H9 (cell line): ENCODE data around the gene ASCL1. TPM values are rescaled to one million over a fixed set of nuclear protein-coding genes. Genes with fewer than 3 reads are reported as not detected.

Experiments used
- DNase-seq: peaks from one replicate; pipeline ENCODE4 v3.0.0-alpha.2; 2017
- H2AFZ ChIP-seq: one replicate; pipeline ENCODE4 v1.6.1; 2013; ENCODE audit warnings: mild to moderate bottlenecking, low read length, control low read depth, moderate library complexity
- H2AK5ac ChIP-seq: 2 replicates; pipeline ENCODE4 v1.6.1; 2013; ENCODE audit warnings: low read length, control low read depth, mixed read lengths; ENCODE audit not compliant: insufficient read length
- H2BK120ac ChIP-seq: one replicate; pipeline ENCODE4 v1.6.1; 2013; ENCODE audit warnings: low read depth, mild to moderate bottlenecking, low read length, control low read depth, inconsistent platforms; ENCODE audit not compliant: poor library complexity, severe bottlenecking
- H2BK12ac ChIP-seq: 2 replicates; pipeline ENCODE4 v1.6.1; 2013; ENCODE audit warnings: low read length, control low read depth, mixed read lengths, low read depth; ENCODE audit not compliant: insufficient read length
- H2BK15ac ChIP-seq: 2 replicates; pipeline ENCODE4 v1.6.1; 2013; ENCODE audit warnings: low read depth, low read length, control low read depth
- H2BK20ac ChIP-seq: one replicate; pipeline ENCODE4 v1.6.1; 2013; ENCODE audit warnings: low read depth, mild to moderate bottlenecking, low read length, control low read depth, inconsistent platforms; ENCODE audit not compliant: poor library complexity, severe bottlenecking
- H2BK5ac ChIP-seq: 2 replicates; pipeline ENCODE4 v1.6.1; 2013; ENCODE audit warnings: low read length, control low read depth, mixed read lengths; ENCODE audit not compliant: insufficient read length
- H3K14ac ChIP-seq: 2 replicates; pipeline ENCODE4 v1.6.1; 2013; ENCODE audit warnings: low read length, control low read depth; ENCODE audit not compliant: insufficient read depth
- H3K18ac ChIP-seq: 2 replicates; pipeline ENCODE4 v1.6.1; 2013; ENCODE audit warnings: low read depth, mild to moderate bottlenecking, mixed read lengths, low read length, control low read depth; ENCODE audit not compliant: insufficient read length
- H3K23ac ChIP-seq: 2 replicates; pipeline ENCODE4 v1.6.1; 2013; ENCODE audit warnings: low read length, control low read depth, mixed read lengths, low read depth; ENCODE audit not compliant: insufficient read length
- H3K23me2 ChIP-seq: 2 replicates; pipeline ENCODE4 v1.6.1; 2013; ENCODE audit warnings: low read depth, mild to moderate bottlenecking, mixed read lengths, low read length, control low read depth; ENCODE audit not compliant: insufficient read length, poor library complexity, severe bottlenecking
- H3K27ac ChIP-seq: 2 replicates; pipeline ENCODE4 v1.5.1; 2013; ENCODE audit warnings: low read length, control low read depth, mixed read lengths, low read depth; ENCODE audit not compliant: insufficient read length
- H3K27me3 ChIP-seq: 2 replicates; pipeline ENCODE4 v1.6.1; 2013; ENCODE audit warnings: low read length, control low read depth, inconsistent platforms; ENCODE audit not compliant: insufficient read depth
- H3K4ac ChIP-seq: 2 replicates; pipeline ENCODE4 v1.6.1; 2013; ENCODE audit warnings: low read depth, mild to moderate bottlenecking, control low read depth, inconsistent platforms, low read length, moderate library complexity
- H3K4me1 ChIP-seq: 2 replicates; pipeline ENCODE4 v1.6.1; 2013; ENCODE audit warnings: low read length, control low read depth, inconsistent platforms; ENCODE audit not compliant: insufficient read depth
- H3K4me2 ChIP-seq: 2 replicates; pipeline ENCODE4 v1.6.1; 2013; ENCODE audit warnings: low read length, control low read depth, mixed read lengths; ENCODE audit not compliant: insufficient read length, insufficient read depth
- H3K56ac ChIP-seq: 2 replicates; pipeline ENCODE4 v1.6.1; 2013; ENCODE audit warnings: low read depth, mild to moderate bottlenecking, mixed read lengths, low read length, control low read depth; ENCODE audit not compliant: insufficient read length
- H3K79me1 ChIP-seq: 2 replicates; pipeline ENCODE4 v1.6.1; 2013; ENCODE audit warnings: low read depth, mild to moderate bottlenecking, moderate library complexity, low read length, control low read depth, inconsistent platforms; ENCODE audit not compliant: insufficient read depth, poor library complexity, severe bottlenecking
- H3K79me2 ChIP-seq: 2 replicates; pipeline ENCODE4 v1.6.1; 2013; ENCODE audit warnings: low read length, control low read depth, inconsistent platforms; ENCODE audit not compliant: insufficient read depth
- H3K9ac ChIP-seq: 2 replicates; pipeline ENCODE4 v1.6.1; 2013; ENCODE audit warnings: low read length, control low read depth, mixed read lengths; ENCODE audit not compliant: insufficient read length; ENCODE audit errors: extremely low read depth
- H3K9me3 ChIP-seq: one replicate; pipeline ENCODE4 v1.6.1; 2013; ENCODE audit warnings: low read depth, low read length, inconsistent platforms; ENCODE audit not compliant: control insufficient read depth
- H3T11ph ChIP-seq: one replicate; pipeline ENCODE4 v1.6.1; 2013; ENCODE audit warnings: mild to moderate bottlenecking, low read length, control low read depth, inconsistent platforms
- H4K20me1 ChIP-seq: one replicate; pipeline ENCODE4 v1.6.1; 2013; ENCODE audit not compliant: control insufficient read depth, insufficient read length, insufficient read depth
- H4K5ac ChIP-seq: 2 replicates; pipeline ENCODE4 v1.6.1; 2013; ENCODE audit warnings: low read depth, mild to moderate bottlenecking, mixed read lengths, low read length, control low read depth; ENCODE audit not compliant: insufficient read length
- H4K8ac ChIP-seq: replicated peaks from 2 replicates; pipeline ENCODE4 v1.6.1; 2013; ENCODE audit warnings: low read length, control low read depth, mixed read lengths, low read depth; ENCODE audit not compliant: insufficient read length
- H4K91ac ChIP-seq: 2 replicates; pipeline ENCODE4 v1.6.1; 2013; ENCODE audit warnings: low read depth, mild to moderate bottlenecking, moderate library complexity, mixed read lengths, low read length, control low read depth; ENCODE audit not compliant: insufficient read length
- H3K27ac Mint-ChIP-seq, 3 experiments: 2 replicates in 2 of 3; 3 replicates in 1 of 3; pipeline ENCODE4 v1.8.0; 2020 to 2021; ENCODE audit warnings: mixed read lengths in 3 of 3, mild to moderate bottlenecking in 1 of 3, moderate library complexity in 1 of 3
- H3K27me3 Mint-ChIP-seq: 2 replicates; pipeline ENCODE4 v1.8.0; 2021; ENCODE audit warnings: low read depth, mild to moderate bottlenecking, moderate library complexity, mixed read lengths
- H3K36me3 Mint-ChIP-seq, 3 experiments: 2 replicates in 2 of 3; 3 replicates in 1 of 3; pipeline ENCODE4 v1.8.0; 2020 to 2021; ENCODE audit warnings: low read depth in 3 of 3, mixed read lengths in 3 of 3; ENCODE audit not compliant: insufficient read depth in 1 of 3
- H3K4me1 Mint-ChIP-seq, 2 experiments: 2 replicates each; pipeline ENCODE4 v1.8.0; 2020; ENCODE audit warnings: mixed read lengths in 2 of 2
- H3K4me3 Mint-ChIP-seq, 2 experiments: 2 replicates in 1 of 2; 3 replicates in 1 of 2; pipeline ENCODE4 v1.8.0; 2020 to 2021; ENCODE audit warnings: mild to moderate bottlenecking in 2 of 2, mixed read lengths in 2 of 2, moderate library complexity in 1 of 2
- H3K9me3 Mint-ChIP-seq, 2 experiments: 2 replicates in 1 of 2; 3 replicates in 1 of 2; pipeline ENCODE4 v1.8.0; 2020; ENCODE audit warnings: mild to moderate bottlenecking in 2 of 2, mixed read lengths in 2 of 2, moderate library complexity in 1 of 2
- CTCF ChIP-seq: fragments of 200-600 bp; sonication (generic); conservative IDR thresholded peaks from 3 replicates; pipeline ENCODE4 v1.8.0; 2021; ENCODE audit warnings: antibody characterized with exemption, mild to moderate bottlenecking
- WGBS: extraction: QIAGEN DNeasy Blood & Tissue Kit; methylation state at CpG from one replicate; pipeline ENCODE4 v1.1.7; 2013; ENCODE audit warnings: missing lambda C conversion rate, low lambda C conversion rate, mixed read lengths; ENCODE audit not compliant: insufficient read length; ENCODE audit errors: extremely low coverage; 5-methylcytosine and 5-hydroxymethylcytosine counted together
- total RNA-seq: library from RNA; stranded (reverse); gene quantifications from 2 replicates; pipeline ENCODE4 v1.2.1, GENCODE V29; 2021

The ASCL1 gene
- total RNA-seq, 1 experiment from 2014 or later: not detected

GRCh38 chr12:102910792-102911191 is 46.7 kb upstream of the ASCL1 start:
- Histone ChIP-seq H3K9me3 (no peaks in the 10 kb centered on the region), H3K9ac (no peak overlapping the region), H4K20me1 (no peaks in the 10 kb centered on the region), H3T11ph (no peak overlapping the region), H3K14ac (no peak overlapping the region), H2AFZ (no peak overlapping the region), H2AK5ac (no peak overlapping the region), H3K18ac (no peak overlapping the region), H3K56ac (no peak overlapping the region), H3K27me3 (no peaks in the 10 kb centered on the region), H3K4ac (no peak overlapping the region), H4K91ac (no peak overlapping the region), H3K79me2 (no peaks in the 10 kb centered on the region), H4K5ac (no peak overlapping the region), H3K4me1 (no peaks in the 10 kb centered on the region), H3K23ac (no peak overlapping the region), H3K27ac (no peak overlapping the region), H3K23me2 (no peaks in the 10 kb centered on the region), H2BK20ac (no peak overlapping the region), H2BK12ac (no peak overlapping the region), H3K79me1 (no peaks in the 10 kb centered on the region), H2BK120ac (no peak overlapping the region), H2BK5ac (no peak overlapping the region), H2BK15ac (no peak overlapping the region), H3K4me2 (no peak overlapping the region), H4K8ac (no peak overlapping the region)
- Mint-ChIP-seq H3K27ac (no peak overlapping the region), H3K4me3 (no peak overlapping the region), H3K36me3 (no peaks in the 10 kb centered on the region; a peak in 1 of 7 replicates), H3K9me3 (no peaks in the 10 kb centered on the region; a peak in 1 of 5 replicates), H3K4me1 (peaks cover 3 to 6% of the 10 kb centered on the region in 2 experiments; a peak in 2 of 4 replicates), H3K27me3 (no peaks in the 10 kb centered on the region; the same call in 1 of the 2 replicates)
- DNase-seq: no peak
- no CpG with 5 or more reads among the region's 4 CpGs for WGBS
- TF ChIP-seq CTCF: no peak
